Endothelial cell of umbilical vein (primary cell): ENCODE data around the gene NDUFA11. TPM values are rescaled to one million over a fixed set of nuclear protein-coding genes. Genes with fewer than 3 reads are reported as not detected.

Source experiments
- BruUV-seq: library from RNA; stranded (reverse); fragments of 400-500 nt; replicated peaks from 2 replicates; lab custom pipeline; 2021; lab: Mats Ljungman, UMichigan
- CTCF ChIA-PET: fragments of 300-600, 350-600 bp; sonication (Branson Sonifier 250); formaldehyde crosslinking; loops from one replicate; lab custom pipeline; 2021; ENCODE audit warnings: antibody characterized with exemption, inconsistent platforms; lab: Charles Lee
- POLR2A ChIA-PET: fragments of 300-600, 350-600 bp; sonication (Branson Sonifier 250); formaldehyde crosslinking; loops from one replicate; lab custom pipeline; 2021; ENCODE audit warnings: antibody characterized with exemption, inconsistent platforms; lab: Charles Lee
- DNase-seq: peaks from one replicate; pipeline ENCODE4 v3.0.0-alpha.2; 2011; ENCODE audit warnings: low read depth, low spot score
- FAIRE-seq: peaks from 2 replicates; lab custom pipeline; 2011; peaks lifted over from hg19 to GRCh38; lab: Jason Lieb, UNC
- H2AFZ ChIP-seq: 2 replicates; pipeline ENCODE4 v1.6.0; 2012; ENCODE audit warnings: low read depth, low read length, control low read depth, inconsistent platforms
- H3K27ac ChIP-seq: 2 replicates; pipeline ENCODE4 v1.5.1; 2011; ENCODE audit warnings: low read depth, mild to moderate bottlenecking, control low read depth, low read length, moderate library complexity; ENCODE audit not compliant: insufficient read depth
- H3K27me3 ChIP-seq, 2 experiments: 2 replicates each; pipeline versions ENCODE4 v1.6.0 to v1.6.1; 2011; ENCODE audit warnings: low read length in 2 of 2, mixed read lengths in 1 of 2; ENCODE audit not compliant: control insufficient read depth in 2 of 2, insufficient read depth in 2 of 2
- H3K36me3 ChIP-seq, 2 experiments: 2 replicates in 1 of 2; 3 replicates in 1 of 2; pipeline ENCODE4 v1.5.1; 2011; ENCODE audit warnings: low read length in 2 of 2, mild to moderate bottlenecking in 1 of 2, moderate library complexity in 1 of 2; ENCODE audit not compliant: control insufficient read depth in 2 of 2, insufficient read depth in 2 of 2; ENCODE audit errors: extremely low read depth in 1 of 2
- H3K4me1 ChIP-seq: 3 replicates; pipeline ENCODE4 v1.5.1; 2011; ENCODE audit warnings: mild to moderate bottlenecking, low read length; ENCODE audit not compliant: control insufficient read depth, insufficient read depth; ENCODE audit errors: extremely low read depth
- H3K4me2 ChIP-seq: 2 replicates; pipeline ENCODE4 v1.6.1; 2011; ENCODE audit warnings: low read length, control low read depth, mixed read lengths; ENCODE audit not compliant: insufficient read depth
- H3K4me3 ChIP-seq, 3 experiments: fragments of 200-600 bp in 1 of 3; sonication (generic), shearing (Covaris generic) in 1 of 3; replicated peaks in 1 of 3; 2 replicates each; pipeline ENCODE4 v1.5.1; 2011 to 2016; ENCODE audit warnings: control low read depth in 3 of 3, low read length in 3 of 3, mild to moderate bottlenecking in 2 of 3, inconsistent platforms in 1 of 3, low read depth in 1 of 3, moderate library complexity in 1 of 3; ENCODE audit not compliant: insufficient read depth in 1 of 3
- H3K79me2 ChIP-seq: 2 replicates; pipeline ENCODE4 v1.6.0; 2012; ENCODE audit warnings: low read length, inconsistent platforms; ENCODE audit not compliant: control insufficient read depth, insufficient read depth
- H3K9ac ChIP-seq: replicated peaks from 2 replicates; pipeline ENCODE3; 2011; ENCODE audit warnings: low read length, control low read depth; ENCODE audit not compliant: insufficient read depth; ENCODE audit errors: extremely low read depth
- H3K9me1 ChIP-seq: replicated peaks from 3 replicates; pipeline ENCODE4 v1.6.0; 2011; ENCODE audit warnings: mild to moderate bottlenecking, low read length; ENCODE audit not compliant: control insufficient read depth, insufficient read depth; ENCODE audit errors: extremely low read depth
- H3K9me3 ChIP-seq: replicated peaks from 2 replicates; pipeline ENCODE4 v1.5.1; 2012; ENCODE audit warnings: low read length, inconsistent platforms; ENCODE audit not compliant: control insufficient read depth, insufficient read depth
- H4K20me1 ChIP-seq: replicated peaks from 2 replicates; pipeline ENCODE3; 2011; ENCODE audit warnings: mild to moderate bottlenecking, low read length; ENCODE audit not compliant: control insufficient read depth, insufficient read depth; ENCODE audit errors: extremely low read depth
- EZH2 ChIP-seq: IDR thresholded peaks from 2 replicates; pipeline ENCODE4 v1.6.1; 2012; ENCODE audit warnings: borderline replicate concordance, low read depth, mild to moderate bottlenecking, moderate library complexity, low read length, inconsistent platforms; ENCODE audit not compliant: severe bottlenecking
- FOS ChIP-seq: IDR thresholded peaks from 2 replicates; pipeline ENCODE4 v1.6.1; 2011; ENCODE audit warnings: mild to moderate bottlenecking, low read length, moderate library complexity, borderline replicate concordance; ENCODE audit not compliant: insufficient read depth
- GATA2 ChIP-seq: IDR thresholded peaks from 2 replicates; pipeline ENCODE4 v1.7.0; 2011; ENCODE audit warnings: low read depth, mild to moderate bottlenecking, moderate library complexity, mixed read lengths, low read length; ENCODE audit not compliant: insufficient read length, insufficient read depth
- JUN ChIP-seq: IDR thresholded peaks from 2 replicates; pipeline ENCODE4 v1.6.1; 2011; ENCODE audit warnings: borderline replicate concordance, low read depth; ENCODE audit not compliant: insufficient read length, insufficient read depth
- MYC ChIP-seq: IDR thresholded peaks from one replicate; pipeline ENCODE4 v1.6.1; 2011; ENCODE audit warnings: mild to moderate bottlenecking, low read depth, low read length
- POLR2A ChIP-seq: IDR thresholded peaks from 2 replicates; pipeline ENCODE4 v1.6.1; 2012; ENCODE audit warnings: low read depth, mild to moderate bottlenecking, control low read depth, low read length
- POLR2AphosphoS5 ChIP-seq: IDR thresholded peaks from 2 replicates; pipeline ENCODE4 v1.6.1; 2012; ENCODE audit warnings: low read depth, mild to moderate bottlenecking, control low read depth, low read length, moderate library complexity; ENCODE audit not compliant: insufficient read depth
- dilution Hi-C: fragments of 300-500 bp; cut with MboI; formaldehyde crosslinking; loops from one replicate; pipeline ENCODE4 v1.15.0; 2019; ENCODE audit warnings: low sequenced_read_pairs; ENCODE audit not compliant: extremely low pct_ligation_motif_present
- intact Hi-C: fragments of 100-400 bp; cut with micrococcal nuclease; formaldehyde crosslinking; loops from one replicate; pipeline ENCODE4 v1.10.0; 2022
- polyA plus RNA-seq, 4 experiments: library from polyadenylated mRNA; depleted of rRNA in 3 of 4; stranded (reverse) in 3 of 4; unstranded in 1 of 4; fragments of >200 nt; gene quantifications; 2 replicates each; pipeline versions ENCODE4 v1.2.1 to v1.2.3, GENCODE V29; 2011 to 2012; ENCODE audit warnings: missing spikeins in 1 of 4
- total RNA-seq: library from RNA; stranded (reverse); gene quantifications from 2 replicates; pipeline ENCODE4 v1.2.3, GENCODE V29; 2021
- TF ChIP-seq, protein P1 (sequence below): IDR thresholded peaks from 2 replicates; pipeline ENCODE4 v1.6.1; 2011; ENCODE audit not compliant: insufficient read depth, insufficient read length
- TF ChIP-seq, protein P2 (sequence below), 2 donors: IDR thresholded peaks; 1 replicate in 1 of 2; 2 replicates in 1 of 2; pipeline ENCODE4 v1.5.1; 2011; ENCODE audit warnings: low read length in 2 of 2, mild to moderate bottlenecking in 2 of 2, moderate library complexity in 2 of 2, control low read depth in 1 of 2, inconsistent platforms in 1 of 2, low read depth in 1 of 2; ENCODE audit not compliant: insufficient read depth in 1 of 2; ENCODE audit errors: extremely low read depth in 1 of 2

The NDUFA11 gene
- total and polyA plus RNA-seq, 2 donors (not counting 3 experiments of a cell fraction or from before 2014, with no cell fraction given) = 281 to 876 TPM

- Histone ChIP-seq H3K4me3 (no peak overlapping the region), H3K9ac (no peak overlapping the region), H3K4me2 (no peak overlapping the region), H2AFZ (no peak overlapping the region), H3K27me3 (no peaks in the 10 kb centered on the region), H3K36me3 (no peaks in the 10 kb centered on the region), H3K9me1 (no peaks in the 10 kb centered on the region), H3K27ac (no peak overlapping the region), H3K9me3 (no peaks in the 10 kb centered on the region), H3K79me2 (no peaks in the 10 kb centered on the region), H3K4me1 (peaks cover 13% of the 10 kb centered on the region), H4K20me1 (no peaks in the 10 kb centered on the region)
- DNase-seq = no peak
- no peak for FAIRE-seq
- dilution Hi-C loops (no loop called here), intact Hi-C loops (no loop called here)
- ChIA-PET CTCF (interaction anchor here (1.6 to 5.0 kb wide), 3 partner anchors 8 to 86 kb away, joined by 5 to 76 read pairs (median 10); partner anchors contain the start of gene NRTN), POLR2A (interaction anchor here (0.7 kb wide), 1 partner anchor 62 kb away, joined by 3 read pairs; no protein-coding TSS in a partner anchor)
- TF ChIP-seq, protein P1, sequence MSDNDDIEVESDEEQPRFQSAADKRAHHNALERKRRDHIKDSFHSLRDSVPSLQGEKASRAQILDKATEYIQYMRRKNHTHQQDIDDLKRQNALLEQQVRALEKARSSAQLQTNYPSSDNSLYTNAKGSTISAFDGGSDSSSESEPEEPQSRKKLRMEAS = no peak
- TF ChIP-seq MYC = no peak
- TF ChIP-seq GATA2 = no peak
- no peak for TF ChIP-seq EZH2
- no TSS peak for BruUV-seq
Observed at GRCh38 chr19:5890099-5890498, 13.5 kb downstream of the NDUFA11 start.

DNA sequence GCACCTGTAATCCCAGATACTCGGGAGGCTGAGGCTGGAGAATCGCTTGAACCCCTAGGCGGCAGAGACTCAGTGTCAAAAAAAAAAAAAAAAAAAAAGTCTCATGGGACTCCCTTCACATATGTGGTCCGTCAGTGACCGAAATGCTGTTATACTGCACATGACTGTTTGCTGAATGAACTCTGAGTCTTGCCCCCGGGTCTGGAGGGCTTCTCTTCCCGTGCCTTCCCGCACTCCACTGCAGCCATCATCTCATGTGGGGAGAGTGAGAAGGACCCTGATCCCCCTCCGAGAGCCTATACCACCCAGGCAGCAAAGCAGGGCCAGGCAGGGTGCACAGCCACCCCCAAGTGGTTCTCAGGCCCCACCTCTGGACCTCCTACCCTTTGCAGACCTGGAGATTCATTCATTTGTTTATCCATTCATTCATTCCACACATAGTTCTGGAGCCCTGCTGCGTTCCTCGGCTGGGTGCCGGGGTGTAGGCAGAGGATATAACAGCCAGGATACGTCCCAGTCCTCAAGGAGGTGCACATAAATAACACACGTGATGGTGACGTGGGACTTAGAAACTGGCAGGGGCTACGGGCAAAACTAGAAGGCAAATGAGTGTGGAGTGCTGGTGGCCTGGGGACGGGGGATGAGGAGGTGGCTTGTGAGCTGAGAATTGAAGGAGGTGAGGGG, 14.2 kb downstream of the NDUFA11 start:
- ChIA-PET POLR2A (no interaction called here), CTCF (interaction anchor here (5.0 kb wide), 1 partner anchor 85 kb away, joined by 76 read pairs; the partner anchor contains the start of gene NRTN)
- H3K36me3 ChIP-seq = no peaks in the 10 kb centered on the region
- H3K9me3 ChIP-seq = no peaks in the 10 kb centered on the region
- DNase-seq = no peak
- no peak overlapping the region for H3K4me2 ChIP-seq
- no peaks in the 10 kb centered on the region for H3K27me3 ChIP-seq
- H3K4me1 ChIP-seq = peaks cover 6% of the 10 kb centered on the region
- BruUV-seq = no TSS peak
- H3K79me2 ChIP-seq = no peaks in the 10 kb centered on the region
- TF ChIP-seq POLR2AphosphoS5 = no peak
- TF ChIP-seq EZH2 = no peak
- no peak for TF ChIP-seq JUN
- no peak for TF ChIP-seq POLR2A
- TF ChIP-seq FOS = no peak
- TF ChIP-seq, protein P1 = no peak
- TF ChIP-seq, protein P2, sequence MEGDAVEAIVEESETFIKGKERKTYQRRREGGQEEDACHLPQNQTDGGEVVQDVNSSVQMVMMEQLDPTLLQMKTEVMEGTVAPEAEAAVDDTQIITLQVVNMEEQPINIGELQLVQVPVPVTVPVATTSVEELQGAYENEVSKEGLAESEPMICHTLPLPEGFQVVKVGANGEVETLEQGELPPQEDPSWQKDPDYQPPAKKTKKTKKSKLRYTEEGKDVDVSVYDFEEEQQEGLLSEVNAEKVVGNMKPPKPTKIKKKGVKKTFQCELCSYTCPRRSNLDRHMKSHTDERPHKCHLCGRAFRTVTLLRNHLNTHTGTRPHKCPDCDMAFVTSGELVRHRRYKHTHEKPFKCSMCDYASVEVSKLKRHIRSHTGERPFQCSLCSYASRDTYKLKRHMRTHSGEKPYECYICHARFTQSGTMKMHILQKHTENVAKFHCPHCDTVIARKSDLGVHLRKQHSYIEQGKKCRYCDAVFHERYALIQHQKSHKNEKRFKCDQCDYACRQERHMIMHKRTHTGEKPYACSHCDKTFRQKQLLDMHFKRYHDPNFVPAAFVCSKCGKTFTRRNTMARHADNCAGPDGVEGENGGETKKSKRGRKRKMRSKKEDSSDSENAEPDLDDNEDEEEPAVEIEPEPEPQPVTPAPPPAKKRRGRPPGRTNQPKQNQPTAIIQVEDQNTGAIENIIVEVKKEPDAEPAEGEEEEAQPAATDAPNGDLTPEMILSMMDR (IDR thresholded peaks at IDR 0.05; ENCODE audit: extremely low read depth in 1 of 2, insufficient read depth in 1 of 2, low read depth in 1 of 2, low read length in 2 of 2) = no peak
- TF ChIP-seq MYC = no peak
- no peak for TF ChIP-seq GATA2
- no peak overlapping the region for H3K27ac ChIP-seq
- dilution Hi-C loops (no loop called here), intact Hi-C loops (loop anchor here (5.0 kb wide), 1 partner anchor 42 kb away; no protein-coding TSS in a partner anchor)
- H2AFZ ChIP-seq = no peak overlapping the region
- H3K9ac ChIP-seq = no peak overlapping the region
- H4K20me1 ChIP-seq = no peaks in the 10 kb centered on the region
- no peak for FAIRE-seq
- no peak overlapping the region for H3K4me3 ChIP-seq
- H3K9me1 ChIP-seq = no peaks in the 10 kb centered on the region
